GM11168 (cell line): ENCODE measurements around the gene MRPL49.

Experiments used
- in situ Hi-C: fragments of 300-500 bp; cut with MboI; formaldehyde crosslinking; loops from one replicate; pipeline ENCODE4 v1.12.0; 2022; ENCODE audit warnings: low sequenced_read_pairs; ENCODE audit not compliant: unreplicated experiment

MRPL49 gene

DNA sequence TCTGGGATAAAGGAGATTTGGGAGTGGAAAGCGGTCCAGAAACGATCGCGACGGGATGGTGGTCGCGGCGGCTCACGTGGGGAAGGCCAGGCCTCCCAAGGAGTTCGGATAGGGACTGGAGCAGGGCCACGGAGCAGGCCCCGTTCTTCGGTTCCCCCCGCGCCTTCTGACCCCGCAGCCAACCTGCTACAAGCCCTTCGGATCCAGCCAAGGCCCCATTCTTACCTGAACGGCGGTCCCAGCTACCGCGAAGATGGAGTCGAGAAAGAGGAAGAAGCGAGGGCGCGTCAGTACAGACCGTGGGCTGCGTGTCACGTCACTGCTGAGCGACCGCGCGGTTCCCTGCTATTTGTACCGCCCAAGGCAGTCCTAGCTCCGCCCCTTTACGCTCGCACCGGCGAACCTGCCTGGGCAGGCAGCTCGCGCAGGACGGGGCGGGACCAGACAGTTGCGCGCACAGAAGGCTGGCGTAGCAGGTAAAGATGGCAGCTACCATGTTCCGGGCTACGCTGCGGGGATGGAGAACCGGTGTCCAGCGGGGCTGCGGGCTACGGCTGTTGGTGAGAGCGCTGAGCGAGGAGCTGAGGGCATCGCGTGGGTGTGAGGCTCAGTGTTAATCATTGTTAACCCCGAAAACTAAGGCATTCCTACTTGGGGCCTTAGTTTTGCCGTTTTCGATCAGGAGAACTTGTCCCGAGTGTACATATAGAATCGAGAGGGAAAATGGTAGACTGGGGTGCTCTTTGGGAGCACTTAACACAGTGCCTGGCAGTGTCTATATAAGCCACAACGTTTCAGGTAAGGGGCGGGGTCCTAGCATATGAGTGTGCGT, at the start of gene MRPL49, which contains the start of gene FAU:
MRPL49 (plus strand) TSS at position 457 of the 832 bp plus-strand sequence; CDS start at position 483, 26 bp downstream.
FAU (minus strand) TSS at position 270 of the 832 bp plus-strand sequence. CDS start 321 bp downstream, outside the sequence.
- in situ Hi-C loops = no loop called here

DNA sequence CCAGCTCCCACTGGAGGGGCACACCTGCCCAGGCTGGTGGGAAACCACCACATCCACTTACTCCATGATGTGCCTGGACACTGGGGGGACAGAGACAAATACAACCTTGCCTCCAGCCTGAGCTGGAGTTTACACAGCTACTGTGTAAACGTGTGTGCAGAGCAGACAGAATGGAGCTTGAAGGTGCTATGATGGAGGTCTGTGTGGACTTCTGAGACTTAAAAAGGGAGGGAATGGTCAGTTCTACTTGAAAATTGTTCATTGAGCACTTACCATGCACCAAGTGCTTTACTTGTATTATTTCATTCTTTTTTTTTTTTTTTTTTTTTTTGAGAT, 49.5 kb upstream of the MRPL49 start:
- in situ Hi-C loops = no loop called here

DNA sequence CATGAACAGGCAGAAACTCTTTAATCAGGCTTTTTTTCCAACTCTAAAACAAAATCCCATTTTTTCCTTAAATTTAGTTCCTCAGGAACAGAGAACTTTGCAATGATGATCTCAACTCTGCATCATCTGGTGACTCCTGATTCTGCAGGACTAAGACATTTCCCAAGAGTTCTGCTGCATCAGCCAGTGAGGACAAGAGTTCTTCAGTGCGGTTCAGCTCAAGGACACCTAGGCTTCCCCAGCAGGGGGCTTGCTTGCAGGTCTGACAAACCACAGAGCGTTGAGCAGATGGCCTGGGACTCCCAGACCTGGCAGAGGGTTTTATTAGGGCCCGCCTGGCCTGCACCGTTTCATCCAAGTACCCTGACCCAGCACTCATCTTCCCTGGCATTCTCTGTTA, 44.7 kb upstream of the MRPL49 start:
- in situ Hi-C loops = no loop called here

DNA sequence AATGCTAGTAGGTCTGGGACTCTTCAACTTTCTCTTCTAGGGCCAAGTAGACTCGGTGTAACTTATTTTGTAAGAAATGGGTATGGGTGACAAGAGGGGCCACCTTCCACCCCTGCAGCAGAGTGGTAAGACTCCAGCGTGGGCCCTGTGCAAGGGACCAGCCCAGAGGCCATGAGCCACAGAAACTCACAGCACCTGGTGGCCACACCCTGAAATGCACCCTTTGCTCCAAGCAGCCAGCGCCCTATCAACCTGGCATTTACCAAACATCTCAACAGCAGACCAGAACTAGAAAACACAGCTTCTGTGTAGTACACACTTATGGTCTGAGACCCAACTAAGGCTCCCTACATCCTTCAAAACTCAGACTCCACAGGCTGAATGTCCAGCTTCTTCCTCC, 44.0 kb upstream of the MRPL49 start:
- in situ Hi-C loops = no loop called here

DNA sequence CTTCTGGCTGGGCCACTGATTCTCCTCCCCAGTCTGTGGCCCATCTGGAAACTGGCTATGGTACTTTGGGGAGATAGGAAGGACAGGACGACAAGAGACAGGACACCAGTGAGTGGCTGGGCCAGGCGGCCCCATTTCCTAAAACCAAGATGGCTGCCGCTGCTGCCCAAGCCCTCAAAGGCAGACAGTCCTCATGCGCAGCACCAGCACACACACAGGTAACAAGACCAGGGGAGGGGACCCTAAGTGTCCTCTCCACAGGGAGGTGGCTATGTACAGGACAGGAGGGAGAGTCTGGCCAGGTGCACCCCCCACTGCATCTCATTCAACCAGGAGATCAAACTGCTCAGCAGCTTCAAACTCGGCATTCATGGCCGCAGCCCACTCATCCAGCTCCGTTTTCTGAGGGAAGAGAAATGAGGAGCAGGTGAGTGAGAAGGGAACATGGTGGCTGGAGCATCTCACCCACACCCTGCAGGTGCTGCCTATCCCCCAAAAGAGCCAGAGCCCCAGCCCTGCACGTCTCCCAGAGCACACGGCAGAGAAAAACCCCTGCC, 43.3 kb upstream of the MRPL49 start:
- in situ Hi-C loops = no loop called here

DNA sequence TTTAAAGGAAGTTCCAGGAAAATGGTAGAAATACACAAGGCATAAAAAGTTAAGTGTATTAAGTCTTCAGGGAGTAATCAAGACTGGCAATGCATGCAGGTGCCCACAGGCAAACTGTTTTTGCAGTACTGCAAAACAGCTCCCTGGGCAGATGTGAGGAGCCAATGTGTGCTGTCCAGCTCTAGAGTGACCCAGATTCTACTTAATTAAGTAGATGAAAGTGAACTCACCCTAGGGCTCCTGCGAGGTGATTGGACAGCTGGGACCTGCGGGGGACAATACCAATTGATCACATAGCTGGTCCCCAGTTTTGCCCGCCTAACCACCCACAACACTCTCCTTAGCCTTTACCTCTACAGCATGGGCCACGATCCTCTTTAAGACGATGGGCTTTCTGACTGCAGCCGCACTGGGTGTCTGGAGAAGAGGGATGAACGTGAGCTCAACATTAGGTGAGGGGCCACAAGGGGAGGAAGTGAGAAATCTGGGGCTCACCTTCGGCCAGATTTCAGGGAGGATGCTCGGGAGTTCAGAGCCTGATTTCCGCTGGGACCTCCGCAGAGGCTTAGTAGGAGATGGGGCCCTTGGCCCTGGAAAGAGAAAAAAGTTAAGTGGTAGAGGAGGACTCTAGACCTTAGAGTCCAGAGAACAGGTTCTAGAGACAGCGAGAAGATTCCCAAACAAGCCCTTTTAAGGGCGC, 38.8 kb upstream of the MRPL49 start:
- in situ Hi-C loops = no loop called here

DNA sequence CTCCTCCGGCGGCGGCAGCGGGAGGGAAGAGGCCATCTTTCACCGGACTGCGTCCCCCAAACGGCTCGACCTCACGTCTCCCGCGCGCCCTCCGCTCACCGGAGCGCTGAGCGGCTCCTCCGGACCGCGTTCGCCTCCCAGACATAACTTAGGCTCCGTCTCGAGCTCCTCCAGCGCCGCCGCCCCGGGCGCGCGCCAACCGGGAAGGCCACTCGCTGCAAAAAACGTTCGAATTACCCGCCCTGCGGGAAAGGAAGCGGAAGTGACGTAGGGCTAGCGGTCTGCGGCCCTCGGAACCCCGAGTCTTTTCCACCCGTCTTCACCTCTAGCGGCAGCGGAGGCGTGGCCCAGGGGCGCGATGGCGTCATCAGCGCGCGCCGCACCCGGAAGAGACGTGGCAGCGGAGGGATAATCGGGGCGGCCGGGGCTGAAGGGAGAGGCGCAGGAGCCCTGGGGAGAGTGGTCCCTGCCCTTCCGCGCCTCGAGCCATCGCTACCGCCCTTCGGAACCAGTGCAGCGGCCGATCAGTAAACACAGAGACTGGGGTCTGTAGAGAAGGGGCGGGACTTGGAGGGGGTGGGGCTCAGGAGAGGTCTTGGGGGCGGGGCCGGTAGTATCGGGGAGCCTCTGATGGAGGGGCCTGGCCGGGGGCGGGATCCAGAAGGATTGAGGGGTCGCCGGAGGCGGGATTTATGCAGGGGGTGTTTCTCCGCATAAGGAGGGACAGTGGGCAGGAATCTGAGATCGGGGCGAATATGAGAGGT, 38.1 kb upstream of the MRPL49 start, which contains the start of the genes CDCA5 and ZFPL1:
CDCA5 (minus strand) TSS at position 207 of the 764 bp plus-strand sequence; CDS start at position 145, 62 bp downstream.
ZFPL1 (plus strand) TSS at position 389 of the 764 bp plus-strand sequence. CDS start 477 bp downstream, outside the sequence.
- in situ Hi-C loops = no loop called here

DNA sequence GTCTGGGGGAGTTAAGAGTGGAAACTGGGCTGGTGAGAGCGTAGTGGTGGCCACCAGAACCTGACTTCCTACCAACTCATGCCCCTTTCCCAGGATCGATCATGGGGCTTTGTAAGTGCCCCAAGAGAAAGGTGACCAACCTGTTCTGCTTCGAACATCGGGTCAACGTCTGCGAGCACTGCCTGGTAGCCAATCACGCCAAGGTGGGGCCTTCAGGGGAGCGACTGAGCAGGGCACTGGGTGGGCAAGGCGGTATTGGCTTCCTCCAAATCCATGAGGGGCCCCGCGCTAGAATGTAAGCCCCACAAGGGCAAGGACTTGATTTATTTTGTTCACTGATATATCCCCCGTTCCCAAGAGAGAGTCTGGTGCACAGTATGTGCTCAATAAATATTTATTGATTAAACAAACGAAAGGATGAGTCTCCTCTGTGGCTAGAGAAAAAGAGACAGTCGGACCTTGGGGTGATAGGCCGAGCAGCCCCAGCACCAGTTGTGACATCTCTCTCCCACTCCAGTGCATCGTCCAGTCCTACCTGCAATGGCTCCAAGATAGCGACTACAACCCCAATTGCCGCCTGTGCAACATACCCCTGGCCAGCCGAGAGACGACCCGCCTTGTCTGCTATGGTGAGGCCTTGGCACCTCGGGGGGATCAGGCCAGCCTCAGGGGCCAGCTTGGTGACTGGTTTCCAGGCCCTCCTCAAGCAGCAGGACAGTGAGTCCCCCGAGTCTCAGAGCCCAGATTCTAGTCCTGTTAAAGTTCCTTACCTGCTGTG, 37.3 kb upstream of the MRPL49 start:
- in situ Hi-C loops = no loop called here

DNA sequence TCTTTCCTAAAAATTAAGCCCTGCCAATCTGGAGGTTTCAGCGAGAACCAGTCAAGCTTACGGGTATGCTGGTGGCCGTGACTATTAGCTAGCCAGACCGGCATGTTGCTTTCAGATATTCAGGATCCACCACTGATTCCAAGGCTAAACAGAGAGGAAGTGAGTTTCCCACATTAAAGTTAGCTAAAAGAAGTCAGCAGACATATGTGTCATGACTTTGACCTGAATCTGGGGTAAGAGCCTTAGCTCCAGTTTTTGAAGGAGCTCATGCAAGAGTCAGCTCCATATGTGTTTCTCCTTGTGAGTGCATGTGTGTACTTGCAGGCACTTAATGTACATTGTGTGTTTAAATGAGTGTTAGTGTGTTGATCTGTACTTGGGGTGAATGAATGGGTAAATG, 36.7 kb upstream of the MRPL49 start:
- in situ Hi-C loops = no loop called here

DNA sequence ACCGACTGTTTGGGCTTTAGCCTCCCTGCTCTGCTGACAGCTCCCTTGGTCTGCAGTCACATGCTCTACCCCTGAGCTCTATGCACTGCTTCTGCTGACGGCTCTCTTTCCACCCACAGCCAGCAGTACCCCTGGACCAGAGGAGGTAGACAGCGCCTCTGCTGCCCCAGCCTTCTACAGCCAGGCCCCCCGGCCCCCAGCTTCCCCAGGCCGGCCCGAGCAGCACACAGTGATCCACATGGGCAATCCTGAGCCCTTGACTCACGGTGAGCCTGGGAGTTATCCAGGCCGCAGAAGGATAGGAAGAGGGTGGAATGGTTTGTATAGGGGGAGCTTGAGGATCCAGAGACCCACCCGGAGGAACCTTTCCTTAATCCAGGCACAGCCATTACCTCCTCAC, 35.3 kb upstream of the MRPL49 start:
- in situ Hi-C loops = no loop called here

DNA sequence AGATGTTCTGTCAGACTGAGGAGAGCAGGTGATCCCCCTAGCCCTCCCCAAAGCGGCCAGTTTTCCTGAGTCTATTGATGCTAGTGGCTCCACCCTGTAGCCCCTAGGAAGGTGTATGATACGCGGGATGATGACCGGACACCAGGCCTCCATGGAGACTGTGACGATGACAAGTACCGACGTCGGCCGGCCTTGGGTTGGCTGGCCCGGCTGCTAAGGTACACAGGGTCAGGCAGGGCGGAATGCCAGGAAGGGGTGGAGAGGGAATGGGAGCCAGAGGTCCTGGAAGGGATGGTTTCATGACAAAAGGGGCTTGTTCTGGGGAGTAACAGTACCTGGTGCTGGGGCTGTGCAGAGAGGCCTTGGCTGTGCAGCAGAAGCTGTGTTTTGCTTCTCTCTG, 34.9 kb upstream of the MRPL49 start:
- in situ Hi-C loops = no loop called here

DNA sequence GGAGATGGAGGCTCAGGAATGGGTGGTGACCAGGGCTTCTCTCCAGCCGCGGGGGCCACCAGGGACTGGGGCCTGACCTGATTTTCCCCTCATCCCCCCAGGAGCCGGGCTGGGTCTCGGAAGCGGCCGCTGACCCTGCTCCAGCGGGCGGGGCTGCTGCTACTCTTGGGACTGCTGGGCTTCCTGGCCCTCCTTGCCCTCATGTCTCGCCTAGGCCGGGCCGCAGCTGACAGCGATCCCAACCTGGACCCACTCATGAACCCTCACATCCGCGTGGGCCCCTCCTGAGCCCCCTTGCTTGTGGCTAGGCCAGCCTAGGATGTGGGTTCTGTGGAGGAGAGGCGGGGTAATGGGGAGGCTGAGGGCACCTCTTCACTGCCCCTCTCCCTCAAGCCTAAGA, 34.3 kb upstream of the MRPL49 start:
- in situ Hi-C loops = no loop called here

DNA sequence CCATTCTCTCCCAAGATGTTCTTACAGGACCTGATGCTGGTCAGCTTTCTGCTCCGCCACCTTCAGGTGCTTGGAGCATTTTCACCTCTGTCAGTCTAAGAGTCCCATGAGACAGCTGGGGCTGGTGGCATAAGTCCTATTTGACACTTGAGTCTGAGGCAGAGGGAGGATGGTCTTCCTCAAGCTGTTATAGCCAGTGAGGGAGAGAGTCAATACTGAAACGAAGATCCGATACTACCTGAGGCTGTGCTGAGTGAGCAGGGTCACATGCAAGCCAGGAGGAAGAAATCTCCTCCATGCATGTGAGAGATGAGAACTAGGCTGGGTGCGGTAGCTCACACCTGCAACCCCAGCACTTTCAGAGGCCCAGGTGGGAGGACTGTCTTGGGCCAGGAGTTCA, 32.5 kb upstream of the MRPL49 start:
- in situ Hi-C loops = no loop called here

DNA sequence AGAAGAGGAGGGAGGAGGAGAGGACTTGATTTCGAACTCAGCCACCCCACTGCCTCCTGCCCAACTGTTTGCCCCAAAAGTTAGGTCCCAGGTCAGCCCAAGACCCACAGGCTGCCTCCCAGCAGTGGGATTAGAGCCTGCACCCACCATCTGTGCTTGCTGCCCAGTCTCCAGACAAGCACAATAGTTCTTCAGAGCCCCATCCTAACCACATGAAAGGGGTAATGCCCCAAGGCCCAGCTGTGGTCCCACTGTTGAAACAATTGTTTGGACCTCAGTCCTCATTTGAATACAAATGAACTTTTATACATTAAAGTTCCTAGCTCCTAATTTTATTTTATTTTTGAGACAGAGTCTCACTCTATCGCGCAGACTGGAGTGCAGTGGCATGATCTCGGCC, 31.5 kb upstream of the MRPL49 start:
- in situ Hi-C loops = no loop called here

DNA sequence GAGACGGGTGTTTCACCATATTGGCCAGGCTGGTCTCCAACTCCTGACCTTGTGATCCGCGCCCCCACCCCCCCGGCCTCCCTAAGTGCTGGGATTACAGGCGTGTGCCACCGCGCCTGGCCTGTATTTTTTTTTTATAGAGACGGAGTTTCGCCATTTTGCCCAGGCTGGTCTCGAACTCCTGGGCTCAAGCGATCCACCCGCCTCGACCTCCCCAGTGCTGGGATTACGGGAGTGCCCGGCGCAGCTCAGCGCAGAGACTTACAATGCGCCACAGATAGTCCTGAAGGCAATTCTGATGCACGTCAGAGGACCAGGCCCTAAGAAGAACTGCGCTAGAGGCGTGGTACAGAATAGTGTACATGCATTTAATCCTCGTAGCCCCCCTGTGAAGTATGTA, 26.7 kb upstream of the MRPL49 start:
- in situ Hi-C loops = no loop called here

DNA sequence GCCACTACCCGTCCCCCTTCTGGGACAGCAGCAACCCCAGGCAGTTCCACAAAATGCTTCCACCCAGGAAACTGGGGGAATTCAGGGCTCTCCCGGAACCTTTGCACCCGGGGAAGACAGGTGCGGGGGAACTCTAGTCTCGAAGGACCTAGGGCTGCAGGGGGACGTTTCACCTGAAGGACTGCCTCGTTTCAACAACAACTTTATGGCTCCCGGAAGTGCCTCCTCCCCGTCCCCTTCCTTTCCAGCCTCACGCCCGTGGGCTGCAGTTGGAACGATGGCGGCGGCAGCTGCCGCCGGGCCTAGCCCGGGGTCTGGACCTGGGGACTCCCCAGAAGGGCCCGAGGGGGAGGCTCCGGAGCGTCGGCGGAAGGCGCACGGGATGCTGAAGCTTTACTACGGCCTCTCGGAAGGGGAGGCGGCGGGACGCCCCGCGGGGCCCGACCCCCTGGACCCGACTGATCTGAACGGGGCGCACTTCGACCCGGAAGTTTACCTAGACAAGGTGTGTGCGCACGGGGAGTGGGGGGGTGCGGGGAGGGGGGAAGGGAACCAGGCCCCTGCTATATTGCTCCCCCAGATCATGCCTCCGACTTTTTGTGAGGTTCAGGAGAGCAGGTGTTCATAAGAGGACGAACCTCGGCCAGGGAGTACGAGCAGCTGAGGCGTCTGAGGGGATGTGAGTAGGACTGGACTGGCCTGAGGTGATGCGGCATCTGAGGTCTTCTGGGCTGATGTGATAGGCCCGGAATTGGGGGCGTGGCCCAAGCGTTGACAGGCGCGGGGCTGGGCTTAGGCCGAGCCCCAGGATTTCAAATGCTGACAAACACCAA, 25.9 kb upstream of the MRPL49 start, which contains the start of gene VPS51:
VPS51 (plus strand) TSS at position 241 of the 833 bp plus-strand sequence; CDS start at position 278, 37 bp downstream.
- in situ Hi-C loops = no loop called here

DNA sequence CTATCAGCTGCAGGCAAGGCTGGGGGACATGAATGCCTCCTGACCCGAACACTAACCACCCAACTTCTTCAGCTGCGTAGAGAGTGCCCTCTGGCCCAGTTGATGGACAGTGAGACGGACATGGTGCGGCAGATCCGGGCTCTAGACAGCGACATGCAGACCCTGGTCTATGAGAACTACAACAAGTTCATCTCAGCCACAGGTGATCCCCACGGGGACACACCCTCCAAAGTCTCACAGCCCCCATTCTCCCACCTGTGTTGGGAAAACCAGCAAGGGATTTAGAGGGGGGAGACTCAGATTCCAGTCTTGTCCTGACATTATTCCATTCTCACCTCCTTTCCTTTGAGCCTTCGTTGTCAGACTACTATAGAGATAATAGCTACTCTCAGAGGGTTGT, 25.2 kb upstream of the MRPL49 start:
- in situ Hi-C loops = no loop called here

DNA sequence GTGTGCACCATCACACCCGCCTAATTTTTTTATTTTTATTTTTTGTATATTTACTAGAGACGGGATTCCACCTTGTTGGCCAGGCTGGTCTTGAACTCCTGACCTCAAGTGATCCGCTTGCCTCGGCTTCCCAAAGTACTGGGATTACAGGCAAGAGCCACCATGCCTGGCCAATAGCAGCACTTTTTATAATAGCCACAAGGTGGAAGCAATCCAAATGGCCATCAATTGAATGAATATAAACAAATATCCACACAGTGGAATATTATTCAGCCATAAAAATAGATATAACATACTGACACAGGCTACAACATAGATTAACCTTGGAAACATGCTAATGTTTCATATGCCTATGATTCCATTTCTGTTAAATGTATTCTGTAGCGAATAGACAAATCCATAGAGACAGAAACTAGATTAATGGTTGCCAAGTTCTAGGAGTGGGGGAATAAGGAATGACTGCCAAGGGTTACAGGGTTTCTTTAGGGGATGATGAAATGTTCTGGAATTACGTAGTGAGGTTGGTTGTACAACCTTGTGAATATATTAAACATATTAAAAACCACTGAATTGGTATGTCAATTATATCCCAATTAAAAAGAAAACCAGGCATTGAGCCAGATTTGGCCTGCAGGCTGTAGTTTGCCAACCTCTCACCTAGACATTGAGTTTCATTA, 21.3 kb upstream of the MRPL49 start:
- in situ Hi-C loops = no loop called here
